Pancreas (tissue), 10 donors: ENCODE data around the gene MIDN. TPM values are rescaled to one million over a fixed set of nuclear protein-coding genes. Genes with fewer than 3 reads are reported as not detected.

Source experiments
- ATAC-seq, 4 donors: fragments of 200-7000 bp; cut with Tn5 transposase; one replicate each; pipeline versions ENCODE4 v1.8.0 to v1.9.1; 2020; ENCODE audit warnings: mild to moderate bottlenecking in 4 of 4, moderate library complexity in 4 of 4
- DNase-seq, 6 donors: peaks; one replicate each; pipeline ENCODE4 v3.0.0-alpha.2; 2020
- FAIRE-seq: peaks from 2 replicates; lab custom pipeline; 2012; peaks lifted over from hg19 to GRCh38; lab: Jason Lieb, UNC
- H3K27ac ChIP-seq, 4 donors: fragments of 200-600 bp; sonication (generic); 1 replicate in 3 of 4; 2 replicates in 1 of 4; pipeline versions ENCODE4 v1.5.0 to v1.8.0; 2020
- H3K27me3 ChIP-seq, 4 donors: fragments of 200-600 bp; one replicate each; pipeline ENCODE4 v1.8.0; 2021
- H3K36me3 ChIP-seq, 3 donors: fragments of 200-600 bp; sonication (generic) in 1 of 3; one replicate each; pipeline versions ENCODE4 v1.5.0 to v1.8.0; 2020 to 2021
- H3K4me1 ChIP-seq, 3 donors: fragments of 200-600 bp; one replicate each; pipeline ENCODE4 v1.8.0; 2021
- H3K4me3 ChIP-seq, 4 donors: fragments of 200-600 bp; sonication (generic) in 2 of 4; one replicate each; pipeline versions ENCODE4 v1.5.0 to v1.8.0; 2020 to 2021
- H3K9me3 ChIP-seq, 4 donors: fragments of 200-600 bp; one replicate each; pipeline ENCODE4 v1.8.0; 2021
- WGBS, 2 donors: extraction: QIAGEN DNeasy Blood & Tissue Kit; methylation state at CpG; one replicate each; pipeline ENCODE4 v1.1.7; 2013; 5-methylcytosine and 5-hydroxymethylcytosine counted together
- intact Hi-C, 3 donors: fragments of 100-400 bp; cut with DNase I; formaldehyde crosslinking; loops; one replicate each; pipeline versions ENCODE4 v1.11.1 to v1.14.2; 2022
- polyA plus RNA-seq, 2 donors: library from polyadenylated mRNA; stranded (reverse); fragments of 200-250 nt; gene quantifications; one replicate each; pipeline ENCODE4 v1.2.3, GENCODE V29; 2013
- total RNA-seq, 6 donors: library from RNA; stranded (reverse); fragmentation: NEBNext Ultra II Directional in 4 of 6; extraction: Animal tissue kit (Norgen Biotek cat#: 25700) in 4 of 6; gene quantifications; one replicate each; pipeline versions ENCODE4 v1.2.1 to v1.2.4, GENCODE V29; 2021 to 2023
- TF ChIP-seq, protein P1 (sequence below), 4 donors: fragments of 200-600 bp; sonication (generic) in 3 of 4; IDR thresholded peaks; one replicate each; pipeline versions ENCODE4 v1.5.0 to v1.8.0; 2021; ENCODE audit warnings: antibody characterized with exemption in 4 of 4
- donor health status: healthy with polysubstance abuse.
- donor health status: DM: no; HTN: no; CAD: no; lungs with moderate emphysema.
- donor health status: DM: no; HTN: no; CAD: no.
- donor health status: control.
- donor health status: control.
- donor health status: Bipolar disorder and iron deficiency.
- donor health status: DM: yes; HTN: yes; CAD: no.
- donor health status: DM: no; HTN: no; CAD: no.
- donor health status: DM: no; HTN: no; CAD: no.
- donor health status: DM: yes; HTN: yes; CAD: no.

MIDN gene
- total and polyA plus RNA-seq, 8 donors: 32.1 to 78.0 (median 44.4) TPM

DNA sequence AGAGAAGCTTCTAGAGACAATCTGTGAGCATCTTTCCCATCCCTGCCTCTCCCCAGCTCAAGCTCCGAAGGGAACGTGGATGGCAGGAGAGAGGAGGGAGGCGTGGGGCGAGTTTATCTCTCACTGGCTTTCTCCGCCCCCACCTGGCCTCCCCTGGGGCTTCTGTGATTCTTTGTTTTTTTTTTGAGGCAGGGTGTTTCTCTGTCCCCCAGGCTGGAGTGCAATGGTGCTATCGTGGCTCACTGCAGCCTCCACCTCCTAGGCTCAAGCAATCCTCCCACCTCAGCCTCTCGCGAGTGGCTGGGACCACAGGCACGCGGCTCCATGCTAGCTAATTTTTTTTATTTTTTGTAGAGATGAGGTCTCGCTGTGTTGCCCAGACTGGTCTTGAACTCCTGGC, 60.3 kb downstream of the MIDN start:
- intact Hi-C loops: no loop called here
- no peak for DNase-seq
- TF ChIP-seq, protein P1, sequence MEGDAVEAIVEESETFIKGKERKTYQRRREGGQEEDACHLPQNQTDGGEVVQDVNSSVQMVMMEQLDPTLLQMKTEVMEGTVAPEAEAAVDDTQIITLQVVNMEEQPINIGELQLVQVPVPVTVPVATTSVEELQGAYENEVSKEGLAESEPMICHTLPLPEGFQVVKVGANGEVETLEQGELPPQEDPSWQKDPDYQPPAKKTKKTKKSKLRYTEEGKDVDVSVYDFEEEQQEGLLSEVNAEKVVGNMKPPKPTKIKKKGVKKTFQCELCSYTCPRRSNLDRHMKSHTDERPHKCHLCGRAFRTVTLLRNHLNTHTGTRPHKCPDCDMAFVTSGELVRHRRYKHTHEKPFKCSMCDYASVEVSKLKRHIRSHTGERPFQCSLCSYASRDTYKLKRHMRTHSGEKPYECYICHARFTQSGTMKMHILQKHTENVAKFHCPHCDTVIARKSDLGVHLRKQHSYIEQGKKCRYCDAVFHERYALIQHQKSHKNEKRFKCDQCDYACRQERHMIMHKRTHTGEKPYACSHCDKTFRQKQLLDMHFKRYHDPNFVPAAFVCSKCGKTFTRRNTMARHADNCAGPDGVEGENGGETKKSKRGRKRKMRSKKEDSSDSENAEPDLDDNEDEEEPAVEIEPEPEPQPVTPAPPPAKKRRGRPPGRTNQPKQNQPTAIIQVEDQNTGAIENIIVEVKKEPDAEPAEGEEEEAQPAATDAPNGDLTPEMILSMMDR (IDR thresholded peaks at IDR 0.05): no peak
- ATAC-seq: no peak
- no peak overlapping the region for H3K4me3 ChIP-seq
- no peak overlapping the region for H3K27ac ChIP-seq
- H3K4me1 ChIP-seq: no peaks in the 10 kb centered on the region
- no peak for FAIRE-seq
- WGBS, 2 donors: 57 to 68% methylated on average over 11 of the region's 11 CpGs
- no peaks in the 10 kb centered on the region for H3K9me3 ChIP-seq
- H3K36me3 ChIP-seq: no peaks in the 10 kb centered on the region
- no peaks in the 10 kb centered on the region for H3K27me3 ChIP-seq

Other genes with a start within 250 kb of the MIDN start
- gene GRIN3B, start 248.2 kb upstream of the MIDN start, total RNA-seq: not detected
- gene GRIN3B, start 248.2 kb upstream of the MIDN start, polyA plus RNA-seq: under 1 TPM; 0.08 to 0.09 TPM
- 10 to 100 TPM; 65.9 to 99.1 (median 83.7) TPM for gene TMEM259, start 227.5 kb upstream of the MIDN start, total RNA-seq
- gene TMEM259, start 227.5 kb upstream of the MIDN start, polyA plus RNA-seq: 100 to 1,000 TPM; 385 to 448 TPM
- gene RNU6-2, start 227.1 kb upstream of the MIDN start, total RNA-seq: not detected
- not detected for gene RNU6-2, start 227.1 kb upstream of the MIDN start, polyA plus RNA-seq
- gene CNN2, start 222.0 kb upstream of the MIDN start, total RNA-seq: 10 to 100 TPM; 46.4 to 73.8 (median 56.2) TPM
- 10 to 100 TPM; 20.4 to 40.9 TPM for gene CNN2, start 222.0 kb upstream of the MIDN start, polyA plus RNA-seq
- gene ABCA7, start 208.5 kb upstream of the MIDN start, total RNA-seq: 10 to 100 TPM in 4 of 6 donors, 1 to 10 TPM in 2; 6.9 to 27.0 (median 16.0) TPM
- 100 to 1,000 TPM in 1 of 2 donors, 10 to 100 TPM in 1; 60.9 to 131 TPM for gene ABCA7, start 208.5 kb upstream of the MIDN start, polyA plus RNA-seq
- 10 to 100 TPM in 3 of 6 donors, 1 to 10 TPM in 3; 5.1 to 15.8 (median 8.4) TPM for gene ARHGAP45, start 181.4 kb upstream of the MIDN start, total RNA-seq
- 10 to 100 TPM; 11.6 to 21.6 TPM for gene ARHGAP45, start 181.4 kb upstream of the MIDN start, polyA plus RNA-seq
- gene POLR2E, start 153.2 kb upstream of the MIDN start, total RNA-seq: 10 to 100 TPM; 40.0 to 66.5 (median 58.6) TPM
- gene POLR2E, start 153.2 kb upstream of the MIDN start, polyA plus RNA-seq: 10 to 100 TPM; 62.5 to 69.4 TPM
- gene GPX4, start 144.6 kb upstream of the MIDN start, total RNA-seq: 100 to 1,000 TPM in 1 of 6 donors, 10 to 100 TPM in 5; 48.8 to 112 (median 63.8) TPM
- 100 to 1,000 TPM; 255 to 290 TPM for gene GPX4, start 144.6 kb upstream of the MIDN start, polyA plus RNA-seq
- 10 to 100 TPM; 16.8 to 43.7 (median 23.9) TPM for gene SBNO2, start 74.3 kb upstream of the MIDN start, total RNA-seq
- gene SBNO2, start 74.3 kb upstream of the MIDN start, polyA plus RNA-seq: 10 to 100 TPM; 36.4 to 53.9 TPM
- 10 to 100 TPM; 20.1 to 38.6 (median 23.4) TPM for gene STK11, start 42.8 kb upstream of the MIDN start, total RNA-seq
- 10 to 100 TPM; 43.6 to 62.2 TPM for gene STK11, start 42.8 kb upstream of the MIDN start, polyA plus RNA-seq
- gene CBARP, start 10.6 kb upstream of the MIDN start, total RNA-seq: 1 to 10 TPM in 1 of 6 donors, under 1 TPM in 5; 0.16 to 1.1 (median 0.51) TPM
- 1 to 10 TPM; 2.0 to 2.6 TPM for gene CBARP, start 10.6 kb upstream of the MIDN start, polyA plus RNA-seq
- gene ATP5F1D, start 6.8 kb upstream of the MIDN start, total RNA-seq: 100 to 1,000 TPM in 5 of 6 donors, 10 to 100 TPM in 1; 97.3 to 192 (median 149) TPM
- gene ATP5F1D, start 6.8 kb upstream of the MIDN start, polyA plus RNA-seq: 100 to 1,000 TPM; 173 to 515 TPM
- 100 to 1,000 TPM; 232 to 607 (median 483) TPM for gene CIRBP, start 20.7 kb downstream of the MIDN start, total RNA-seq
- gene CIRBP, start 20.7 kb downstream of the MIDN start, polyA plus RNA-seq: 1,000 to 10,000 TPM in 1 of 2 donors, 100 to 1,000 TPM in 1; 802 to 1,009 TPM
- 10 to 100 TPM; 16.1 to 26.1 (median 22.9) TPM for gene FAM174C, start 26.9 kb downstream of the MIDN start, total RNA-seq
- gene FAM174C, start 26.9 kb downstream of the MIDN start, polyA plus RNA-seq: 10 to 100 TPM; 69.8 to 83.4 TPM
- under 1 TPM in 2 of 6 donors, not detected in 4; 0.22 to 0.94 TPM for gene EFNA2, start 37.3 kb downstream of the MIDN start, total RNA-seq
- not detected for gene EFNA2, start 37.3 kb downstream of the MIDN start, polyA plus RNA-seq
- gene NDUFS7, start 135.3 kb downstream of the MIDN start, total RNA-seq: 10 to 100 TPM; 32.1 to 56.3 (median 42.5) TPM
- gene NDUFS7, start 135.3 kb downstream of the MIDN start, polyA plus RNA-seq: 10 to 100 TPM; 57.8 to 70.8 TPM
- gene GAMT, start 153.0 kb downstream of the MIDN start, total RNA-seq: 100 to 1,000 TPM in 1 of 6 donors, 10 to 100 TPM in 5; 46.2 to 116 (median 64.4) TPM
- gene GAMT, start 153.0 kb downstream of the MIDN start, polyA plus RNA-seq: 100 to 1,000 TPM in 1 of 2 donors, 10 to 100 TPM in 1; 65.2 to 200 TPM
- 10 to 100 TPM; 35.3 to 67.4 (median 48.7) TPM for gene DAZAP1, start 159.0 kb downstream of the MIDN start, total RNA-seq
- 10 to 100 TPM; 63.8 to 64.4 TPM for gene DAZAP1, start 159.0 kb downstream of the MIDN start, polyA plus RNA-seq
- gene RPS15, start 189.8 kb downstream of the MIDN start, total RNA-seq: 1,000 to 10,000 TPM in 1 of 6 donors, 100 to 1,000 TPM in 5; 596 to 1,125 (median 797) TPM
- 1,000 to 10,000 TPM; 1,641 to 1,709 TPM for gene RPS15, start 189.8 kb downstream of the MIDN start, polyA plus RNA-seq
- under 1 TPM in 5 of 6 donors, not detected in 1; 0.04 to 0.23 (median 0.06) TPM for gene APC2, start 201.5 kb downstream of the MIDN start, total RNA-seq
- gene APC2, start 201.5 kb downstream of the MIDN start, polyA plus RNA-seq: under 1 TPM; 0.05 to 0.27 TPM
- gene C19orf25, start 230.6 kb downstream of the MIDN start, total RNA-seq: 10 to 100 TPM; 10.7 to 19.3 (median 13.4) TPM
- gene C19orf25, start 230.6 kb downstream of the MIDN start, polyA plus RNA-seq: 10 to 100 TPM; 21.5 to 39.0 TPM
- gene PCSK4, start 241.8 kb downstream of the MIDN start, total RNA-seq: 1 to 10 TPM; 1.5 to 2.7 (median 2.3) TPM
- gene PCSK4, start 241.8 kb downstream of the MIDN start, polyA plus RNA-seq: 10 to 100 TPM in 1 of 2 donors, 1 to 10 TPM in 1; 9.9 to 11.5 TPM
- gene REEP6, start 242.6 kb downstream of the MIDN start, total RNA-seq: 10 to 100 TPM; 12.6 to 22.0 (median 16.9) TPM
- 10 to 100 TPM; 14.5 to 24.1 TPM for gene REEP6, start 242.6 kb downstream of the MIDN start, polyA plus RNA-seq